ENCODE results near the gene FBXO47.

FBXO47 gene

DNA sequence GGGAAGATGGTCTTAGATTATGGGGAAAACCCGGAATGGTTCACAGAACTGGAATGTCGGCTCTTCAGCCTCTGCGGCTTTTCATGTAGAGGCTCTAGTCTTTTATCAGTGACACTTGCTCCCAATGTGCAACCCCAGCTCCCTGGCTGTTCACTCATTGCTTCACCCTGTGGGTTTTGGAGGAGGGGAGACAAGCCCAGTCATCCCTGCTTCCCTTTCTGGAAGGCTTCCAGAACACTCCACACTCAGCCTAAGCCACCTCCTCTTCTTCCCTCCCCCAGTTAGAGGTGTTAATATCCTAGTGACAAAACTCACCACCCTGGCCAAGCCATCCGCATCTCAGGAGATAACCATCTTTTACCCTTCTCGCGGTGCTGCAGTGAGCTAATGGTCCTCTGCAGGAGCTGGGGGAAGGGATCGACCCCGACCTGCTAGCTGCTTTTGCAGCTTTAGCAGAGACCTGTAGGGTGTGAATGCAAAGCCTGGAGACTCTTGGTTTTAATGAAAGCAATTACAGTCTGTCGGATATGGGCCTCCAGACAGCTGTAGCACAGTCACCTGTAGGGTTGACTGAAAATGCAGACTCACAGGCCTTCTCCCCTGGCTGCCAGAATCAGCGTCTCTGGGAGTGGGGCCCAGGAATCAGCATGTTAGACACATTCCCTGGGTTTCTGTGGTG, 66.1 kb downstream of the FBXO47 start:
- DNase-seq = no peak

DNA sequence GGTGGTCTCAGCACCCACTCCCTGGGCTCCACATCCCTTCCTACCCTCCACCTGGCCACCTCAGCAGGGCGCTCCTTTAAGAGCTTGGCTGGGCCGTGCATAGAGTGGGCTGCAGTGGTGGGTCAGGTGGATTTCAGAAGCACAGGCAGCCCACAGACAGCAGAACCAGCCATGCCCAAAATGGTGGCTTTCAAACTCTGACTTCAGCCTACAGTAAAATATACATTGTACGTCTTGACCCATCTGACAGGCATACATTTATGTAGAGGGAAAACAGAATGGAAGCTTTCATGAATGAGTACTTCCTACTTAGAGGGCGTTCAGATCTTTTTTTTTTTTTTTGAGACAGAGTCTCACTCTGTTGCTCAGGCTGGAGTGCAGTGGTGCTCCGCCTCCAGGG, 67.8 kb downstream of the FBXO47 start:
- no peak for DNase-seq

DNA sequence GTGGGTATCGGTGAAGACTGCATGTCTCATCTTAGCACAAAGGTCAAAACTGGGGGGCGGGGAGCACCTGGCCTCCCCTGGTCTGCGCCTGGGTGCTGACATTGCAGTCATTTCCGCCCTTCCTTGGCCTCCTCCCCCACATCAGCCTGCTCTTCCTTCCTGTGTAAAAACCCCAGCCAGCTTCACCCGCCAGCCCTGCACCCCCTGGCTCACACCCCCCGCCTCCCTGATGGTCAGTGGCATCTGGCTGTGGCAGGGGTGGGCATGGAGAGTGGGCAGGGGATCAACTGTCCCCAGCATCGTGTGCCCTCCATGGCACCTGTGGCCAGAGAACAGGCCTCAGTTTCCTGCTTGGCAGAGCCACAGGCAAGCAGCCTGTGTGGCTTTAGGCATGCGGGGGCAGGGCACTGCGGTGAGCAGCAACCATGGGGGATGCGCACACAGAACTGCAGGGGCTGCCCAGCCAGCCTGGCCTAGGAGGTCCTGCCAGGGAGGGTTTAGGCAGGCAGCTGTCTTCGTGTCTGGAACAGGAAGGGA, 68.3 kb downstream of the FBXO47 start:
- no peak for DNase-seq

GRCh38 chr17:38898291-38898679, 68.9 kb downstream of the FBXO47 start:
- no peak for DNase-seq

GRCh38 chr17:38897671-38898290, 69.4 kb downstream of the FBXO47 start:
- peak; percentile 80 for DNase-seq

DNA sequence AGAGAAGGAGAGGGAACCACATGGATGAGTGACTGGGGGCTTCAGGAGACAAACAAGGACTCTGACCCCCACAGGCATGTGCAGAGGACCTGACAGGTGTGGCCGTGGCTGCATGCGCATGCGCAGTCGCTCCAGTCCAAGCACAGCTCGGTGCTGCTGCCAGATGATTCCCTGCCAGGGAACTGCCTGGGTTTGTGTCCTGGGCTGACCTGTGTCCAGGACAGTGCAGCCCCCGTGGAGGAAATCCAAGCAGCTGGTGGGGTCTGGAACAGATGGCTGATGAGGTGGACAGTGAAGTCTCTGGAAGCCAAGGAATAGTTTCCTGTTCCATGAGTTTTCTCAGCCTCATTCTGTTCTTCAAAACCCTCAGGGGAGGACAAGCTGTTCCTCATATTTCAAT, 70.0 kb downstream of the FBXO47 start:
- no peak for DNase-seq

DNA sequence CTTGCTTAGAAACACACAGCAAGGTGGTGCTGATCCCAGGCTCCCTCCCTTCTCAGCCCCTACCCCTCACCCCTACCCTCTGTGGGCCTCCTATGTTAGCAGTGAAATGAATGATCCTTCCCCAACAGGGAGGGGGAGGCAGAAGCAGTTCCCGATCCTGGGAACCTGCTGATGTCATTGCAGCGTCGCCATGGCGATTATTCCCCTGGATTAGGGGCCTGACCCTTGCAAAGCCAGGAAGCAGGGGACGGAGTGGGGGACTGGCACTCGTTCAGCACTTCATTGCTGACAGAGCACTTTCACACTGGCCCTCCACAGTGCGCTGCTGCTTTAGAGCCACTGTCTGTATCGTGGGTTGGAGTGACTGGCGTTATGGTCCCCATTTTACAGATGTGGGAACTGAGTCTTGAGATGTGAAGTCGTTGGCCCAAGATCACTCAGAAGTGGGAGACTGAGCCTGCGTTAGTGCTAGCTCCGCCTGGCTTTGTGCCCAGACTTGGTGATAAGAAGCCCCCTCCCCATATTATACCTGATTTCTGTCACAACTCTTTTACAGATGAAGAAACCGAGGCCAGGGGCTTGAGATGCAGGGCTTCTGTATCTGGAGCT, 70.8 kb downstream of the FBXO47 start:
- DNase-seq = no peak

DNA sequence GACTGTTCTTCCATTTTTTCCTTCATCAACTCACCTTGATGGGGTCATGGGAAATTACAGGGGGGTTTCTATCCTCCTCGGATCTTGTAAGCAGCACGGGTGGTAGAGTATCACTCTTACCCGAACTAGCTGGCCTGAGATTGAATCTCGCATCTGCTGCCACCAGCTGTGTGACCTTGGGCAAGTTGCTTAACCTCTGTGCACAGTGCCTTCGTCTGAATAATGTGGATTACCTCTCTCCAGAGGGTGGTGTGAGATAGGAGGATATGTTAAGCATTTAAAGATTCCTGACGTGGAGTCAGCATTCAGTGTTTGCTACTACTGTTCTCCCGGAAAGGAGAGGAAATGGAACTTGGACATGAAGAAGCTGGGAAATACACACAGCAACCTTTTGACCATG, 72.9 kb downstream of the FBXO47 start:
- DNase-seq = no peak

DNA sequence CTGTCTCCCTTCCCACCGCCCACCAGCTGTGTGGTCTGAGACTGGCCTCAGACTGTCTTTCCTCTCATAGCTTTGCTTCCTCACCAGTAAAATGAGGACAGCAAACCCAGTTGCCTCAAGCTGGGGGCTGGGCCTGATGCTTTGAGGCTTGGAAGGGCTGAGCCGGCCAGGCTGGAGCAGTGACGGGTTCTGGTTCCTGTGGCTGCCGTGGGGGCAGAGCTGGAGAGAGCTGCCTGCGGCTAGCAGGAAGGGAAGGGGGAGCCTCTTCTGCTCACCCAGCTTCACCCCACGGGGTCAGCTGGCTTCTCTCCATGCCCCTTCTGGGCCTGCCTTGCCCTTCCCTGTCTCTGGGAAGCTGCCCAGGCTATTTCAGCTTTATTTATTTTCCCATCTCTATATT, 73.6 kb downstream of the FBXO47 start:
- no peak for DNase-seq

DNA sequence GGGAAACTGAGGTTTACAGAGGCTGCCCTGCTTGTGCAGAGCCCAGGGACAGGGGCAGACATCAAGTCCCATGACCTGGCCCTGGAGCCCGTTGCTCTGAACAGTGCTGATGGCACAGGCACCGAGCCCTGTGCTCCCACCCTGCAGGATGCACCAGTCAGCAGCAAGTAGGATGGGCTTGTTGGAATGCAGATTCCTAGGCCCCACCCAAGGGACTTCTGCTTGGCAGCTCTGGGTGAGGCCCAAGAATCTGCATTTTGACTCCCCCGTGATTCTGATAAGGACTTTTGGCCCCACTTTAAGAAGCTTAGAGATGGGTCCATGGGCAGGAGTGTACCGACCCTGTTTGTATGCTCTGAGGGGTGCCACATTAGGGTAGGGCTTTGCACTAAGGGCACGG, 74.1 kb downstream of the FBXO47 start:
- no peak for DNase-seq

GRCh38 chr17:38892620-38893019, 74.6 kb downstream of the FBXO47 start:
- no peak for DNase-seq

- DNase-seq = no peak
Observed at GRCh38 chr17:38892083-38892482, 75.1 kb downstream of the FBXO47 start.

DNA sequence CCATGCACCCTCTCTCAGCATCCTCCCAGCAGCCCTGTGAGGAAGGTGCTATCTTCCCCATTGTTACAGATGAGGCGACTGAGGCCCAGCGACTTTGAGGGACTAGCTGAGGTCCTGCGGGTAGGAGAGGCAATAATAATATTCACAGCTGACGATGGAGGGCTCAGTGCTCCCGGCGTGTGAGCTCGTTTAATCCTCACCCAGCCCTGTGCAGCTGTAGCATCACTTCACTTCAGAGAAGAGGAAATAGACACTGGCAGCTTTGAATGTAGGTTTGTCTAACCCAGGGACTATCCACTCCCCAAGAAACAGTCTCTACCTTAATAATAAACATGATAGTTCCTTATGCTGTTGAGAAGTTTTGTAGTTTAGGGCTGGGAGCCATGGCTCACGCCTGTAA, 75.8 kb downstream of the FBXO47 start:
- no peak for DNase-seq

DNA sequence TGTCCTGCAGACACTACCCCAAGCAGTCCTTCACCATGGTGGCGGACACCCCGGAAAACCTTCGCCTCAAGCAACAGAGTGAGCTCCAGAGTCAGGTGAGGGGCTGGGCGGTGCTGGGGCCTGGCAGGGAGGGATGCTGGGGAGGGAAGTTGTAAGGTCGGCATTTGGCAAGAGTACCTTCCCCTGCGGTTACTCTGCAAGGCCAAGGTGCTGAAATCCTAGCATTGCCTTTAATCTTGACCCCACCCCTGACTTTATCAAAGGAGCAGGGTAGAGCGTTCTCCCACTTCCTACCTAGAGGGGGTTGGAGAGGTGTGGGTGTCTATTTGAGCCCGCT, 76.8 kb downstream of the FBXO47 start:
- DNase-seq = no peak

DNA sequence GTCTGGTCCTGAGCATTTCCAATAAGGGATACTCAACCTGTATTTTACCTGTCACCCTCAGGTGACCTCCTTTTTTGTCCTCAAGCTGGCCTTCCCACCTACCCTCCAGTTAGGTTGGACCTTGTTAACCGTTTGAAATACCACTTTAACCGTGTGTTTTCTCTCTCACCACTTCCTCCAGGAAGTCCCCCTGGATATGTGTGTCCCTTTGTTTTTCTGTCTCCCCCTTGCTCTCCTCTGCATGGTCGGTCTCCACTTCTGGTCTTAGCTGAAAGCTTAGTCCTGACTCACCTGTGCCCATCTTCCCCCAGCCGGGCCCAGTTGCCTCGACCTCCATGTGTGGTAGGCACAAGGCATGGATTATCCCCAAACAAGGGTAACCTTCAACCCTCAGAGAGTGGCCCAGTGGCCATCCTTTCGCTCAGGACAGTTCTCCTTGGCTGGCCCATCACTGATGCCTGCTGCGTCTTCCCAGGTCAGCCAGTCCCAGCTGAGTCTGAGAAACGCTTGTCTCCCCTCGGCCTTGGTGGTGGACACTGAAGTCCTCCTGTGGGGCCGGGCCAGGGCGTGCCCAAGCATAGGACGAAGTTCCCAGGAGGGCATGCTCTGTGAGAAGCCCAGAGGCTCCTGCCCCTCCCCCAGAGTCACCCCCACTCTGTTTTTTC, 77.3 kb downstream of the FBXO47 start:
- no peak for DNase-seq

- DNase-seq = no peak
Observed at GRCh38 chr17:38888842-38889241, 78.4 kb downstream of the FBXO47 start.

- no peak for DNase-seq
Observed at GRCh38 chr17:38886643-38887010, 80.6 kb downstream of the FBXO47 start.
